DOHH2 (cell line): ENCODE results near the gene RAB17.

Experiments used
- EZH2phosphoT487 ChIP-seq: fragments of 200-600 bp; sonication (generic); IDR thresholded peaks from 2 replicates; pipeline ENCODE4 v1.6.1; 2017; ENCODE audit warnings: borderline replicate concordance, mild to moderate bottlenecking, antibody characterized with exemption, low read length, moderate library complexity, mixed read lengths
- TF ChIP-seq, protein P1 (sequence below): fragments of 200-600 bp; sonication (generic); IDR thresholded peaks from one replicate; pipeline ENCODE4 v1.5.1; 2014; ENCODE audit warnings: antibody characterized with exemption, mild to moderate bottlenecking, low read depth, low read length; ENCODE audit not compliant: poor library complexity, severe bottlenecking

DNA sequence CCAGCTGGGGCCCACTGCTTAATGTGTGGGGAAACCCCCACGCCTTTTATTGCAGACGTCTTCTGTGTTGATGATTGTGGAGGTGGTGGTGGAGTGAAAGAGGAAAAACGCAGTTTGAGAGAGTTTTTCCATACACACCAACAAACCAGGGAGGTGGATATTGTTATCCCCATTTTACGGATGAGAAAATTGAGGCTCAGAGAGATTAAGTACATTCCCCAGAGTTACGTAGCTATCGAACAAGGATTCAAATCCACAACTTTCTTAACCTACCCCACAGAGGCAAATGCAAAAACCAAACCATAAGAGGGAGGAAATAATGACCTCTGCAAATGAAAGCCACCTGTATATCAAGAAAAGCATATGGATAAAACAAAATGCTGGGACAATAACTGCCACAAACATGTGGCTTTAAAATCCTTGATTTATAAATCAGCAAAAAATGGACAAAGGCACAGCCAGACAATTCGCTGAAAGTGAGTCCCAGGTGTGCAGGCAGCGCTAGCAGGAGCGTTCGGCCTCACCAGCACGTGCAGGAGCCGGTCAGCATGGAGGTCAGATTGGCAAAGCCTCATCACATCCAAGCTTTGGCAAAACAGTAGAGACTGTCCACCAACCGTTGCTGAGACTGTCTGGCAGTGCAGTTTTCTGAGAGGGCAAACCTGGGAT, 12.6 kb upstream of the RAB17 start:
- TF ChIP-seq, protein P1, sequence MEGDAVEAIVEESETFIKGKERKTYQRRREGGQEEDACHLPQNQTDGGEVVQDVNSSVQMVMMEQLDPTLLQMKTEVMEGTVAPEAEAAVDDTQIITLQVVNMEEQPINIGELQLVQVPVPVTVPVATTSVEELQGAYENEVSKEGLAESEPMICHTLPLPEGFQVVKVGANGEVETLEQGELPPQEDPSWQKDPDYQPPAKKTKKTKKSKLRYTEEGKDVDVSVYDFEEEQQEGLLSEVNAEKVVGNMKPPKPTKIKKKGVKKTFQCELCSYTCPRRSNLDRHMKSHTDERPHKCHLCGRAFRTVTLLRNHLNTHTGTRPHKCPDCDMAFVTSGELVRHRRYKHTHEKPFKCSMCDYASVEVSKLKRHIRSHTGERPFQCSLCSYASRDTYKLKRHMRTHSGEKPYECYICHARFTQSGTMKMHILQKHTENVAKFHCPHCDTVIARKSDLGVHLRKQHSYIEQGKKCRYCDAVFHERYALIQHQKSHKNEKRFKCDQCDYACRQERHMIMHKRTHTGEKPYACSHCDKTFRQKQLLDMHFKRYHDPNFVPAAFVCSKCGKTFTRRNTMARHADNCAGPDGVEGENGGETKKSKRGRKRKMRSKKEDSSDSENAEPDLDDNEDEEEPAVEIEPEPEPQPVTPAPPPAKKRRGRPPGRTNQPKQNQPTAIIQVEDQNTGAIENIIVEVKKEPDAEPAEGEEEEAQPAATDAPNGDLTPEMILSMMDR, result no peak
- no peak for TF ChIP-seq EZH2phosphoT487
